Psoas muscle (tissue), 8 donors: ENCODE measurements around the gene LSMEM2. TPM values are rescaled to one million over a fixed set of nuclear protein-coding genes. Genes with fewer than 3 reads are reported as not detected.

Experiments
- ATAC-seq, 4 donors: fragments of 200-7000 bp; cut with Tn5 transposase; one replicate each; pipeline ENCODE4 v1.9.1; 2020; ENCODE audit warnings: moderate library complexity in 3 of 4, mild to moderate bottlenecking in 2 of 4
- DNase-seq, 2 donors: peaks; one replicate each; pipeline ENCODE4 v3.0.0-alpha.2; 2020
- H3K27ac ChIP-seq: fragments of 200-600 bp; one replicate; pipeline ENCODE4 v1.8.0; 2022
- H3K27me3 ChIP-seq, 3 donors: fragments of 200-600 bp in 1 of 3; one replicate each; pipeline versions ENCODE4 v1.6.1 to v1.8.0; 2013 to 2022; ENCODE audit warnings: low read length in 2 of 3, mild to moderate bottlenecking in 2 of 3, moderate library complexity in 1 of 3; ENCODE audit not compliant: insufficient read depth in 3 of 3
- H3K36me3 ChIP-seq, 2 donors: fragments of 200-600 bp in 1 of 2; one replicate each; pipeline versions ENCODE4 v1.6.1 to v1.8.0; 2013 to 2022; ENCODE audit warnings: low read depth in 1 of 2, mild to moderate bottlenecking in 1 of 2, moderate library complexity in 1 of 2; ENCODE audit not compliant: insufficient read depth in 1 of 2
- H3K4me1 ChIP-seq: fragments of 200-600 bp; one replicate; pipeline ENCODE4 v1.8.0; 2022
- H3K4me3 ChIP-seq: fragments of 200-600 bp; one replicate; pipeline ENCODE4 v1.8.0; 2022; ENCODE audit warnings: mild to moderate bottlenecking
- H3K9me3 ChIP-seq: fragments of 200-600 bp; one replicate; pipeline ENCODE4 v1.8.0; 2022
- CTCF ChIP-seq: fragments of 200-600 bp; IDR thresholded peaks from one replicate; pipeline ENCODE4 v1.8.0; 2022; ENCODE audit warnings: antibody characterized with exemption
- WGBS, 3 donors: extraction: QIAGEN DNeasy Blood & Tissue Kit; methylation state at CpG; one replicate each; pipeline versions ENCODE4 v1.1.6 to v1.1.7; 2013; 5-methylcytosine and 5-hydroxymethylcytosine counted together
- intact Hi-C, 2 donors: fragments of 100-400 bp; cut with DNase I; formaldehyde crosslinking; loops; one replicate each; pipeline versions ENCODE4 v1.11.0 to v1.14.2; 2022
- polyA plus RNA-seq, 3 donors: library from polyadenylated mRNA; stranded (reverse); fragments of 200-250 nt; gene quantifications; one replicate each; pipeline ENCODE4 v1.2.3, GENCODE V29; 2013
- total RNA-seq, 4 donors: library from RNA; stranded (reverse); fragmentation: NEBNext Ultra II Directional in 2 of 4; extraction: Animal tissue kit (Norgen Biotek cat#: 25700) in 2 of 4; gene quantifications; one replicate each; pipeline versions ENCODE4 v1.2.1 to v1.2.4, GENCODE V29; 2021 to 2023
- donor health status: healthy with polysubstance abuse.
- donor health status: DM: no; HTN: no; CAD: no; lungs with moderate emphysema.
- donor health status: Bipolar disorder and iron deficiency.
- donor health status: healthy.
- donor health status: DM: yes; HTN: yes; CAD: no.
- donor health status: DM: no; HTN: no; CAD: no.
- donor health status: DM: no; HTN: no; CAD: no.
- donor health status: DM: yes; HTN: yes; CAD: no.

Gene LSMEM2
- total and polyA plus RNA-seq, 7 donors = 0.61 to 13.1 (median 1.1) TPM

- 15 to 18% (median 16%) methylated on average over 58 to 61 of the region's 61 CpGs for WGBS, 3 donors
- peak; percentile 99 for TF ChIP-seq CTCF
- Histone ChIP-seq H3K36me3 (no peaks in the 10 kb centered on the region), H3K9me3 (no peaks in the 10 kb centered on the region), H3K27ac (no peak overlapping the region), H3K4me1 (peaks cover 30% of the 10 kb centered on the region), H3K4me3 (peak overlapping the region; percentile 38), H3K27me3 (peaks cover 0 to 1% (median 0%) of the 10 kb centered on the region in 3 donors)
- ATAC-seq (peak; percentile 79 to 86 (median 84)), DNase-seq (peak; percentile 86 to 93)
- intact Hi-C loops = loop anchor here (1.0 to 5.0 kb wide), 5 partner anchors 46 to 151 kb away; partner anchors contain the start of gene GNAT1 (in 1 of the 2)
These were observed 5.8 kb upstream of the LSMEM2 start for GRCh38 chr3:50272911-50273688.

- H3K27ac ChIP-seq = no peak overlapping the region
- peak overlapping the region; percentile 38 for H3K4me3 ChIP-seq
- no peak for ATAC-seq
- H3K27me3 ChIP-seq = peaks cover 0 to 1% (median 0%) of the 10 kb centered on the region in 3 donors
- no peaks in the 10 kb centered on the region for H3K9me3 ChIP-seq
- 67 to 71% (median 69%) methylated on average over 25 to 31 of the region's 31 CpGs for WGBS, 3 donors
- H3K36me3 ChIP-seq = no peaks in the 10 kb centered on the region
- peaks cover 30% of the 10 kb centered on the region for H3K4me1 ChIP-seq
- intact Hi-C loops = loop anchor here (1.0 to 5.0 kb wide), 5 partner anchors 46 to 151 kb away; partner anchors contain the start of gene GNAT1 (in 1 of the 2)
- TF ChIP-seq CTCF = no peak
- DNase-seq = no peak
These were observed 5.2 kb upstream of the LSMEM2 start for GRCh38 chr3:50273689-50274065.

- no peak overlapping the region for H3K27ac ChIP-seq
- WGBS, 3 donors = 45 to 50% (median 49%) methylated on average over 26 of the region's 26 CpGs
- no peak overlapping the region for H3K4me3 ChIP-seq
- intact Hi-C loops = loop anchor here (5.0 kb wide), 2 partner anchors 82 to 152 kb away; partner anchors contain the start of gene GNAT1 (in 1 of the 2)
- no peaks in the 10 kb centered on the region for H3K36me3 ChIP-seq
- DNase-seq (peak; percentile 69 to 80), ATAC-seq (peak in 2 of 4 donors; percentile 32 to 38)
- H3K4me1 ChIP-seq = peaks cover 30% of the 10 kb centered on the region
- TF ChIP-seq CTCF = peak; percentile 57
- H3K27me3 ChIP-seq = peaks cover 0 to 1% (median 0%) of the 10 kb centered on the region in 3 donors
- no peaks in the 10 kb centered on the region for H3K9me3 ChIP-seq
These were observed 4.3 kb upstream of the LSMEM2 start for GRCh38 chr3:50274371-50275104.

GRCh38 chr3:50275141-50275995 lies 3.5 kb upstream of the LSMEM2 start:
- H3K4me3 ChIP-seq = no peak overlapping the region
- no peak for ATAC-seq
- no peak for DNase-seq
- H3K36me3 ChIP-seq = no peaks in the 10 kb centered on the region
- peaks cover 0 to 1% (median 0%) of the 10 kb centered on the region in 3 donors for H3K27me3 ChIP-seq
- no peak for TF ChIP-seq CTCF
- peaks cover 25% of the 10 kb centered on the region for H3K4me1 ChIP-seq
- H3K27ac ChIP-seq = no peak overlapping the region
- H3K9me3 ChIP-seq = no peaks in the 10 kb centered on the region
- 57 to 69% (median 67%) methylated on average over 61 to 65 of the region's 65 CpGs for WGBS, 3 donors
- intact Hi-C loops = no loop called here
